ENCODE data around the gene RAB11B. TPM values are rescaled to one million over a fixed set of nuclear protein-coding genes. Genes with fewer than 3 reads are reported as not detected.
A peak's percentile ranks its signal among the peaks of the same experiment; 100 is the strongest.

RAB11B gene
- total and polyA plus RNA-seq, 2 of the 13 experiments (the other 11 are each of a cell fraction or from before 2014, with no cell fraction given) = 6.0 to 28.4 TPM

GRCh38 chr19:8387688-8388611 is 2.2 kb upstream of the RAB11B start (continued):
- TF ChIP-seq, protein P1, sequence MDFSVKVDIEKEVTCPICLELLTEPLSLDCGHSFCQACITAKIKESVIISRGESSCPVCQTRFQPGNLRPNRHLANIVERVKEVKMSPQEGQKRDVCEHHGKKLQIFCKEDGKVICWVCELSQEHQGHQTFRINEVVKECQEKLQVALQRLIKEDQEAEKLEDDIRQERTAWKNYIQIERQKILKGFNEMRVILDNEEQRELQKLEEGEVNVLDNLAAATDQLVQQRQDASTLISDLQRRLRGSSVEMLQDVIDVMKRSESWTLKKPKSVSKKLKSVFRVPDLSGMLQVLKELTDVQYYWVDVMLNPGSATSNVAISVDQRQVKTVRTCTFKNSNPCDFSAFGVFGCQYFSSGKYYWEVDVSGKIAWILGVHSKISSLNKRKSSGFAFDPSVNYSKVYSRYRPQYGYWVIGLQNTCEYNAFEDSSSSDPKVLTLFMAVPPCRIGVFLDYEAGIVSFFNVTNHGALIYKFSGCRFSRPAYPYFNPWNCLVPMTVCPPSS (IDR thresholded peaks at IDR 0.05) = no peak
- TF ChIP-seq MXD4 (CRISPR knock-in tag; IDR thresholded peaks at IDR 0.05) (0 out of 2 replicates have a peak, but pooled peaks have one; percentile 43), ZMYM3 (CRISPR knock-in tag; IDR thresholded peaks at IDR 0.05) (peak; percentile 97), BCL6 (CRISPR knock-in tag; IDR thresholded peaks at IDR 0.05) (peak; percentile 80), ZNF639 (CRISPR knock-in tag; conservative IDR thresholded peaks at IDR 0.05) (no peak), LRRFIP1 (CRISPR knock-in tag; conservative IDR thresholded peaks at IDR 0.05) (no peak), HNRNPK (IDR thresholded peaks at IDR 0.05; ENCODE audit: low read depth, low read length, poor library complexity, severe bottlenecking) (no peak), ZNF75D (CRISPR knock-in tag; IDR thresholded peaks at IDR 0.05; ENCODE audit: borderline replicate concordance) (no peak), SMARCC2 (IDR thresholded peaks at IDR 0.05) (0 out of 2 replicates have a peak, but pooled peaks have one; percentile 8), NFRKB (IDR thresholded peaks at IDR 0.05) (no peak), ZBTB14 (CRISPR knock-in tag; IDR thresholded peaks at IDR 0.05) (no peak), MYNN (CRISPR knock-in tag; IDR thresholded peaks at IDR 0.05; ENCODE audit: low read depth) (no peak)
- TF ChIP-seq, protein P2, sequence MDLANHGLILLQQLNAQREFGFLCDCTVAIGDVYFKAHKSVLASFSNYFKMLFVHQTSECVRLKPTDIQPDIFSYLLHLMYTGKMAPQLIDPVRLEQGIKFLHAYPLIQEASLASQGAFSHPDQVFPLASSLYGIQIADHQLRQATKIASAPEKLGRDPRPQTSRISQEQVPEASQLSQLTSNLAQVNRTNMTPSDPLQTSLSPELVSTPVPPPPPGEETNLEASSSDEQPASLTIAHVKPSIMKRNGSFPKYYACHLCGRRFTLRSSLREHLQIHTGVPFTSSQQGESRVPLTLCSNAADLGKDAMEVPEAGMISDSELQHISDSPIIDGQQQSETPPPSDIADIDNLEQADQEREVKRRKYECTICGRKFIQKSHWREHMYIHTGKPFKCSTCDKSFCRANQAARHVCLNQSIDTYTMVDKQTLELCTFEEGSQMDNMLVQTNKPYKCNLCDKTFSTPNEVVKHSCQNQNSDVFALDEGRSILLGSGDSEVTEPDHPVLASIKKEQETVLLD (CRISPR knock-in tag; IDR thresholded peaks at IDR 0.05; ENCODE audit: low read depth) = 0 out of 2 replicates have a peak, but pooled peaks have one; percentile 28
- TF ChIP-seq, protein P3, sequence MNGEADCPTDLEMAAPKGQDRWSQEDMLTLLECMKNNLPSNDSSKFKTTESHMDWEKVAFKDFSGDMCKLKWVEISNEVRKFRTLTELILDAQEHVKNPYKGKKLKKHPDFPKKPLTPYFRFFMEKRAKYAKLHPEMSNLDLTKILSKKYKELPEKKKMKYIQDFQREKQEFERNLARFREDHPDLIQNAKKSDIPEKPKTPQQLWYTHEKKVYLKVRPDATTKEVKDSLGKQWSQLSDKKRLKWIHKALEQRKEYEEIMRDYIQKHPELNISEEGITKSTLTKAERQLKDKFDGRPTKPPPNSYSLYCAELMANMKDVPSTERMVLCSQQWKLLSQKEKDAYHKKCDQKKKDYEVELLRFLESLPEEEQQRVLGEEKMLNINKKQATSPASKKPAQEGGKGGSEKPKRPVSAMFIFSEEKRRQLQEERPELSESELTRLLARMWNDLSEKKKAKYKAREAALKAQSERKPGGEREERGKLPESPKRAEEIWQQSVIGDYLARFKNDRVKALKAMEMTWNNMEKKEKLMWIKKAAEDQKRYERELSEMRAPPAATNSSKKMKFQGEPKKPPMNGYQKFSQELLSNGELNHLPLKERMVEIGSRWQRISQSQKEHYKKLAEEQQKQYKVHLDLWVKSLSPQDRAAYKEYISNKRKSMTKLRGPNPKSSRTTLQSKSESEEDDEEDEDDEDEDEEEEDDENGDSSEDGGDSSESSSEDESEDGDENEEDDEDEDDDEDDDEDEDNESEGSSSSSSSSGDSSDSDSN (CRISPR knock-in tag; IDR thresholded peaks at IDR 0.05) = no peak
- TF ChIP-seq, protein P4, sequence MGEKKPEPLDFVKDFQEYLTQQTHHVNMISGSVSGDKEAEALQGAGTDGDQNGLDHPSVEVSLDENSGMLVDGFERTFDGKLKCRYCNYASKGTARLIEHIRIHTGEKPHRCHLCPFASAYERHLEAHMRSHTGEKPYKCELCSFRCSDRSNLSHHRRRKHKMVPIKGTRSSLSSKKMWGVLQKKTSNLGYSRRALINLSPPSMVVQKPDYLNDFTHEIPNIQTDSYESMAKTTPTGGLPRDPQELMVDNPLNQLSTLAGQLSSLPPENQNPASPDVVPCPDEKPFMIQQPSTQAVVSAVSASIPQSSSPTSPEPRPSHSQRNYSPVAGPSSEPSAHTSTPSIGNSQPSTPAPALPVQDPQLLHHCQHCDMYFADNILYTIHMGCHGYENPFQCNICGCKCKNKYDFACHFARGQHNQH (CRISPR knock-in tag; IDR thresholded peaks at IDR 0.05) = peak; percentile 34; the same call in 1 of the 2 replicates
